ENCODE measurements around the gene PTPRN2. TPM values are rescaled to one million over a fixed set of nuclear protein-coding genes. Genes with fewer than 3 reads are reported as not detected.
"Not testable (repeated sequence)": the region's sequence is repeated elsewhere in the genome, so short reads cannot be mapped to it uniquely, and the experiment has no call there.

PTPRN2 gene
- total RNA-seq, 1 experiment from 2014 or later: 1.1 TPM

GRCh38 chr7:157897681-157898080 is 689.9 kb downstream of the PTPRN2 start:
- BruUV-seq (replicated peaks): no TSS peak
- POLR2A ChIA-PET: no interaction called here
- H3K36me3 ChIP-seq (ENCODE audit: control insufficient read depth, insufficient read depth, low read length): no peaks in the 10 kb centered on the region
- H3K4me1 ChIP-seq (ENCODE audit: control insufficient read depth, insufficient read depth, low read length): no peaks in the 10 kb centered on the region
- in situ Hi-C loops (cut with HindIII; ENCODE audit: low pct_unique_long_range_greater_than_20kb, low sequenced_read_pairs) (no loop called here), intact Hi-C loops (cut with micrococcal nuclease; ENCODE audit: unreplicated experiment) (loop anchor here (2.0 kb wide), 1 partner anchor 73 kb away; no protein-coding TSS in a partner anchor)
- H3K9me3 ChIP-seq (ENCODE audit: control insufficient read depth, insufficient read depth, low read depth, low read length): no peaks in the 10 kb centered on the region
- H3K27me3 ChIP-seq (ENCODE audit: control insufficient read depth, insufficient read depth, low read length): peaks cover 7% of the 10 kb centered on the region
- DNase-seq (ENCODE audit: low read depth, low spot score): no peak
- TF ChIP-seq POLR2AphosphoS5 (IDR thresholded peaks at IDR 0.05; ENCODE audit: low read depth, low read length) (no peak), TCF7L2 (IDR thresholded peaks at IDR 0.05; ENCODE audit: low read depth, low read length) (no peak)
- no peak for ATAC-seq
- no peak overlapping the region for H3K4me3 ChIP-seq (ENCODE audit: low read depth in 2 of 2, low read length in 2 of 2)
- H3K27ac ChIP-seq (ENCODE audit: low read length): no peak overlapping the region
- CTCF ChIA-PET: interaction anchor here (0.6 kb wide), 1 partner anchor 502 kb away, joined by 3 read pairs; no protein-coding TSS in a partner anchor

GRCh38 chr7:157896774-157897555 is 690.7 kb downstream of the PTPRN2 start:
- no TSS peak for BruUV-seq (replicated peaks)
- DNase-seq (ENCODE audit: low read depth, low spot score) (no peak), ATAC-seq (no peak)
- Histone ChIP-seq H3K9me3 (ENCODE audit: control insufficient read depth, insufficient read depth, low read depth, low read length) (no peaks in the 10 kb centered on the region), H3K27ac (ENCODE audit: low read length) (no peak overlapping the region), H3K4me1 (ENCODE audit: control insufficient read depth, insufficient read depth, low read length) (no peaks in the 10 kb centered on the region), H3K4me3 (ENCODE audit: low read depth in 2 of 2, low read length in 2 of 2) (no peak overlapping the region), H3K27me3 (ENCODE audit: control insufficient read depth, insufficient read depth, low read length) (peaks cover 9% of the 10 kb centered on the region), H3K36me3 (ENCODE audit: control insufficient read depth, insufficient read depth, low read length) (no peaks in the 10 kb centered on the region)
- TF ChIP-seq POLR2AphosphoS5 (IDR thresholded peaks at IDR 0.05; ENCODE audit: low read depth, low read length) (no peak), TCF7L2 (IDR thresholded peaks at IDR 0.05; ENCODE audit: low read depth, low read length) (no peak), SIN3A (IDR thresholded peaks at IDR 0.05; ENCODE audit: borderline replicate concordance, insufficient read depth, low read depth, low read length) (no peak), CTCF (IDR thresholded peaks at IDR 0.05) (no peak)
- TF ChIP-seq, protein P1, sequence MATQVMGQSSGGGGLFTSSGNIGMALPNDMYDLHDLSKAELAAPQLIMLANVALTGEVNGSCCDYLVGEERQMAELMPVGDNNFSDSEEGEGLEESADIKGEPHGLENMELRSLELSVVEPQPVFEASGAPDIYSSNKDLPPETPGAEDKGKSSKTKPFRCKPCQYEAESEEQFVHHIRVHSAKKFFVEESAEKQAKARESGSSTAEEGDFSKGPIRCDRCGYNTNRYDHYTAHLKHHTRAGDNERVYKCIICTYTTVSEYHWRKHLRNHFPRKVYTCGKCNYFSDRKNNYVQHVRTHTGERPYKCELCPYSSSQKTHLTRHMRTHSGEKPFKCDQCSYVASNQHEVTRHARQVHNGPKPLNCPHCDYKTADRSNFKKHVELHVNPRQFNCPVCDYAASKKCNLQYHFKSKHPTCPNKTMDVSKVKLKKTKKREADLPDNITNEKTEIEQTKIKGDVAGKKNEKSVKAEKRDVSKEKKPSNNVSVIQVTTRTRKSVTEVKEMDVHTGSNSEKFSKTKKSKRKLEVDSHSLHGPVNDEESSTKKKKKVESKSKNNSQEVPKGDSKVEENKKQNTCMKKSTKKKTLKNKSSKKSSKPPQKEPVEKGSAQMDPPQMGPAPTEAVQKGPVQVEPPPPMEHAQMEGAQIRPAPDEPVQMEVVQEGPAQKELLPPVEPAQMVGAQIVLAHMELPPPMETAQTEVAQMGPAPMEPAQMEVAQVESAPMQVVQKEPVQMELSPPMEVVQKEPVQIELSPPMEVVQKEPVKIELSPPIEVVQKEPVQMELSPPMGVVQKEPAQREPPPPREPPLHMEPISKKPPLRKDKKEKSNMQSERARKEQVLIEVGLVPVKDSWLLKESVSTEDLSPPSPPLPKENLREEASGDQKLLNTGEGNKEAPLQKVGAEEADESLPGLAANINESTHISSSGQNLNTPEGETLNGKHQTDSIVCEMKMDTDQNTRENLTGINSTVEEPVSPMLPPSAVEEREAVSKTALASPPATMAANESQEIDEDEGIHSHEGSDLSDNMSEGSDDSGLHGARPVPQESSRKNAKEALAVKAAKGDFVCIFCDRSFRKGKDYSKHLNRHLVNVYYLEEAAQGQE (IDR thresholded peaks at IDR 0.05; ENCODE audit: insufficient read depth in 1 of 2, low read depth in 2 of 2, low read length in 1 of 2): no peak
- ChIA-PET CTCF (no interaction called here), POLR2A (interaction anchor here (0.7 kb wide), 1 partner anchor 24 kb away, joined by 4 read pairs; no protein-coding TSS in a partner anchor)
- intact Hi-C loops (cut with micrococcal nuclease; ENCODE audit: unreplicated experiment) (no loop called here), in situ Hi-C loops (cut with HindIII; ENCODE audit: low pct_unique_long_range_greater_than_20kb, low sequenced_read_pairs) (no loop called here)

DNA sequence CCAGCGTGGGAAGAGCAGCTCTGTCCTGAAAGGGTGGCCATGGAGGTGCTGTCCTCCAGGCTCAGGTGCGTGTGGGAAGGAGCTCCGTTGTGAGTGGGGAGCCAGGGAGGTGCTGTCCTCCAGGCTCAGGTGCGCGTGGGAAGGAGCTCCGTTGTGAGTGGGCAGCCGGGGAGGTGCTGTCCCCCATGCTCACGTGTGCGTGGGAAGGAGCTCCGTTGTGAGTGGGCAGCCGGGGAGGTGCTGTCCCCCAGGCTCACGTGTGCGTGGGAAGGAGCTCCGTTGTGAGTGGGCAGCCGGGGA is 691.3 kb downstream of the PTPRN2 start:
- H3K27ac ChIP-seq (ENCODE audit: low read length); in situ Hi-C loops (cut with HindIII; ENCODE audit: low pct_unique_long_range_greater_than_20kb, low sequenced_read_pairs); intact Hi-C loops (cut with micrococcal nuclease; ENCODE audit: unreplicated experiment); H3K36me3 ChIP-seq (ENCODE audit: control insufficient read depth, insufficient read depth, low read length); H3K27me3 ChIP-seq (ENCODE audit: control insufficient read depth, insufficient read depth, low read length); DNase-seq (ENCODE audit: low read depth, low spot score); ATAC-seq; H3K9me3 ChIP-seq (ENCODE audit: control insufficient read depth, insufficient read depth, low read depth, low read length); H3K4me3 ChIP-seq (ENCODE audit: low read depth in 2 of 2, low read length in 2 of 2); H3K4me1 ChIP-seq (ENCODE audit: control insufficient read depth, insufficient read depth, low read length); BruUV-seq (replicated peaks); CTCF ChIA-PET: not testable (repeated sequence)
- POLR2A ChIA-PET: interaction anchor here (0.7 kb wide), 1 partner anchor 23 kb away, joined by 4 read pairs; no protein-coding TSS in a partner anchor
